A172 (cell line): ENCODE results near the gene LIMA1. TPM values are rescaled to one million over a fixed set of nuclear protein-coding genes. Genes with fewer than 3 reads are reported as not detected.

ENCODE experiments used
- DNase-seq: peaks from one replicate; pipeline ENCODE4 v3.0.0-alpha.2; 2015; ENCODE audit warnings: low spot score
- total RNA-seq: library from RNA; depleted of rRNA; stranded (reverse); fragments of >200 nt; shearing (Covaris generic); gene quantifications from 2 replicates; pipeline ENCODE4 v1.2.3, GENCODE V29; 2014; rRNA removed

The LIMA1 gene
- total RNA-seq, 1 experiment from 2014 or later = 108 TPM

DNA sequence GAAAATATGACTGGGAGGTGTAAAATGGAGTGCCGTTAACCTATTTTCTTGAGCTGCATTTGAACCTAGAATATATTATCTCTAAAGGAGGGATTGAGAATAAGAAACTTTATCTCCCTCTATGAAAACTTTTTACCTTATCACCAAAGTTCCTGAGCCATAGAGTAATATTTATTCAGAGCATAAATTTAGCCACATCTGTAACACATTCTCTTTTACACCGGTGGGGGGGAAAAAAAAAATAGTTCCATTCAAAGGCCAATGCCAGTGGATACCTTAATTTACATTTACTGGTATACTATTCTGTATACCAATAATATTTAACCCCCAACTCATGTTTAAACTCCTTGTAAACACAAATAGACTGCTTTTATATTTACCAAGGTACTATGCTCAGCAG is 137.9 kb downstream of the LIMA1 start:
- DNase-seq = no peak

DNA sequence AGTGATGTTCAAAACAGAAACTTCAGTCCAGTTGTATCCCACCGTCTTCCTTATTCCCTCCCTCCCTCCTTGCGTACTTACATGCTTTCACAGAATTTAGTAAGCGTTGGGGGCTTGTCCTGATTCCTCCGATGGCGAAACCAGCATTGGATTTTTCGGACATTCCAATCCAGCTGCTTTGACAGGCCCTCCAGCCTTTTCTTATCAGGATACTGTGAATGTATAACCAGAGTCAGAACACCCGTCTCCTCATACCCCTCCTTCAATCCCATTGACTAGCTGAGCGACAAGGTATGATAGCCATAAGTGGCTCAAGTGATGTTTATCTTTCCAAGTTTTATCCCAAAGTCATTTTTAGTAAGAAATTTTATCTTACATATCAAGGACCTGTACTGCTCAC is 140.3 kb downstream of the LIMA1 start:
- no peak for DNase-seq

DNA sequence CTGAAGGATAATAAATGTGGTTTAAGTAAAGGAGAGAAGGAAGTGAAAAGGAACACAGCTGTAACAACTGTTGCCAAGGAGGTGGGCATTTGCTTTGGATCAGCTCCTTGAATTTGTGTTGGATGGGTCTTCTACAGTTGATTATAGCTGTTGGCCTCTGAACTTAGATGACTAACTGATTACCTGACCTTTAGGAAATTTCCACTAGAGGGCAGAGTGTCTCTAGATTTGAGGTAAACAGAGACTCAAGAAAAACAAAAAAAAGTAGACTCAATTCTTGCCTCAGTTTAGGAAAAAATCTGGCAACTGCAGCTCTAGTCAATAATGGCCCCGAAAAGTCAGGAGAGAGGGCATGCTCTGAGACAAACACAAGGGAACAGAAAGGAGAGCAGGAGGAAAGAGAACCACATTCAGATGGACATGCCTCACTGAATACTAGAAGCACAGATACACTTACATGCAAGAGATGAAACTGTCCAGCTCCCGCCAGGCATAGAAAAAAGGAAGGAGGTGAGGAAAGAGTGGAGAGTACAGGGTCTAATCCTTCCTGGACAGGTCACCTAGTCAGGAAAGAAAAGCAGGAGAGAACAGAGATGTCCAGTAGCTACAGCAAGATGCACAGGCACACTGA is 150.7 kb downstream of the LIMA1 start:
- no peak for DNase-seq

DNA sequence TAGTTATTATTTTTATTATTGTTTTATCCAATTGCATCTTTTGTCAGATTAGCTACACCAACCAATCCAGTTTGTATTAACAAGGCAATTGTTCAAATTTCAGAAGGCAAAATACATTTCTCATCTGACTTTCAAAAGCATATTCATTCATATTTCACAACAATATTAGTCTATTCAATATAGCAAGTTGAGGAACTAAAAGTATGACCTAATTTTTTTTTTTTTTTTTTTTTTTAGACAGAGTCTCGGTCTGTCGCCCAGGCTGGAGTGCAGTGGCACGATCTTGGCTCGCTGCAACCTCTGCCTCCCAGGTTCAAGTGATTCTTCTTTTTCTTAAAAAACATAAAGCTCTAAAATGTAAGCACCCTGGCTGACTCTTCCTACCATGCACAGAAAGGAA is 154.0 kb downstream of the LIMA1 start:
- DNase-seq = no peak

DNA sequence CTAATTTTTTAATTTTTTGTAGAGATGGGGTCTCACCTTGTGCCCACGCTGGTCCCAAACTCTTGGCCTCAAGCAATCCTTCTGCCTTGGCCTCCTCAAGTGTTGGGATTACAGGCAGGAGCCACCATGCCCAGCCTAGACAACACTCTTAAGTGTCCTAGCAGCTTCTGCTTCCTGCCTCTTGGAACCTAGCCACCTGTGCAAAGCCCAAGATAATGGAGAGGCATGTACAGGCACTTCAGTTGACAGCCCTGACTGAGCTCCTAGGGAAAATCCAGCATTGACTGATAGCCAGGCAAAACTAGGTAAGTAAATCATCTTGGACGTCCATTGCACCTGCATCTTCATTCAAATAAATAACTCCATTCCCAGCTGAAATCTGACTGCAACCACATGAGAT is 155.8 kb downstream of the LIMA1 start:
- no peak for DNase-seq

Other genes starting within 250 kb of the LIMA1 start
- gene ASIC1, start 225.9 kb downstream of the LIMA1 start, total RNA-seq = 1.6 and 3.3 TPM in 2 replicates
- 57.4 and 93.9 TPM in 2 replicates for gene SMARCD1, start 198.2 kb downstream of the LIMA1 start, total RNA-seq
- 0.29 and 3.8 TPM in 2 replicates for gene GPD1, start 179.5 kb downstream of the LIMA1 start, total RNA-seq
- gene COX14, start 171.3 kb downstream of the LIMA1 start, total RNA-seq = 49.7 and 76.4 TPM in 2 replicates
- 18.9 and 19.2 TPM in 2 replicates for gene CERS5, start 116.2 kb downstream of the LIMA1 start, total RNA-seq
- not detected in 2 replicates for gene FAM186A, start 113.1 kb upstream of the LIMA1 start, total RNA-seq
- gene LARP4, start 117.4 kb upstream of the LIMA1 start, total RNA-seq = 34.5 and 47.6 TPM in 2 replicates
- 23.1 and 25.0 TPM in 2 replicates for gene DIP2B, start 221.5 kb upstream of the LIMA1 start, total RNA-seq